Measurements from ENCODE around the gene ARID1B.

Gene ARID1B

DNA sequence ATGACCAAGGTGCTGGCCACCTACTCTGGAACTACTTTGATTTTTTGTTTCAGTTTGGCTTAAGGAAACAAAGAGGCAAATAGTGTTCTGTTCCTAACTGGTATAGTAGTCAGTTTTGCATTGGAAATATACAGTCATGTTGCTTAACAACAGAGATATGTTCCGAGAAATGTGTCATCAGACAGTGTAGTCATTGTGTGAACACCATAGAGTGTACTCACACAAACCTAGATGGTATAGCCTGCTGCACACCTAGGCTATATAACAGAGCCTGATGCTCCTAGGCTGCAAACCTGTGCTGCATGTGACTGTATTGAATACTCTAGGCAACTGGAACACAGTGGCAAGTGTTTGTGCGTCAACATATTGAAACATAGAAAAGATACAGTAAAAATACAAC lies 80.4 kb downstream of the ARID1B start:
- DNase-seq = no peak

DNA sequence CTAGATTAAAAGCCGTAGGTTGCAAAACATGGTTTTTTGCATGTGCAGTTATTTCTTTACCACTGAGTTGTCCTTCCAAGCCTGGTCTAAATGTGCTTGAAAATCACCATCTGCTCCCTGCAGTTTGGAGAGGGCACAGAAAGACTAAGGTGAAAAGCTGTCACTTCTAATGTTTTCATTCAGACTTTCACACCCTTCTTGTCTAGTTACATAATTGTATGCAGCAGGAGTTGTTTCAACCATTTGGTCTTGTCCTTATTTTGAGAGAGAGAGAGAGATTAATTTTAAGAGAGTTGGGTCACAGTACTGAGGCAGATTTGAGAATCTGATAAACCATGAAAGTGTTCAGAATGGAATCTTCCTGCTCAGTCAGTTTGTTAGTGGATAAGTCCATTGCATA lies 82.5 kb downstream of the ARID1B start:
- no peak for DNase-seq

DNA sequence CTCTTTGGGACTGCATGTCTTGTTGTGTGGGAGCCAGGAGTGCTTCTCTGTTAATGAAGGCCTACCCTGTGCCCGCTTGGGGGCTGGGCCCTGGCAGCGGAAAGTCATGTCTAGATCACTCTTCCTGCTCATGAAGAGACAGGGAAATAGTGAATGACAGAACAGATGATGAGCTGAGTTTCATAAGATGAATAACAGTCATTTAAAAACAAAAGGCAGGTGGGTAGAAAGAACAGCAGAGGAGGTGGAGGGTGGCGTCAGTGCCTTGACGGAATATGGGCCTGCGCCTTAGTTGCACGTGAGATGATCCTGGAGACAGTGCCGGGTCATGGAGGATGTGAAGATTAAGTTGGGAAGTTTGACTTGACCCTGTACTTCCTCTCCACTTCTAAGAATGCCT lies 85.5 kb downstream of the ARID1B start:
- DNase-seq = no peak

DNA sequence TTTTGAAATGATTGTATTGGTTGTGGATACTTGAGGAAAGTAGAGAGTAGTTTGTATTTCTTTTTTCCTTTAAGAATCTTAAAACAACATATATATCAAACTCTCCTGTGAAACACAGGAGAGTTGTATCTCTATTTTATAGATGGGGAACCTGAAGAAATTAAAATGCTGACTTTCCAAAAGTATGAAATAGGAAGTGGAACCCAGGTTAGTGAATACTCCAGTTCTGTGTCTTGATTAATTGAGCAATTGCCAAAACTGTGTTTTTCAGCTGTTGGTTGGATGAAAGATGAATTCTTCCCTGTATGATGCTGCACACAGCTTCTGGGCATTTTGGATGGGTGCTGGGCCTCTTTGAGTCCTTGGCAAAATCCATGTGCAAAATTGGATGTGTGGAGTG lies 86.3 kb downstream of the ARID1B start:
- DNase-seq = no peak

DNA sequence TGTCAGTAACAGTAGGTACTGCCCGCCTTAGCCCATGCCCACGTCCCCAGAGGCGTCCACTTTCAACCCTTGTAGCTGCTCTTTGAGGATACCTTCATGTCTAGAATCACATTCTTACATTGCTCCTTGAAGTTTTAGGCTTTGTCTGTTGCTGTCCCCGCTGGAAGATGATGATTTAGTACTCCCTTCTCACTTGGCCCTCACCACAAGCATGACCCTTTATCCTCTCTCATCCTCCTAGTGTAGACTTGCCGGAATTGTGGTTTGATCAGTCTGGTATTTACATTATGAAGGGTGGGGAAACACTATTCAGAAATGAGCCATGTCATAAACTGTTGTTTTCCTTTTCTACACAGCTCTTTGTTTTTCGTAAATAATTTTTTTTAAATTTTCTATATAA lies 87.4 kb downstream of the ARID1B start:
- no peak for DNase-seq

DNA sequence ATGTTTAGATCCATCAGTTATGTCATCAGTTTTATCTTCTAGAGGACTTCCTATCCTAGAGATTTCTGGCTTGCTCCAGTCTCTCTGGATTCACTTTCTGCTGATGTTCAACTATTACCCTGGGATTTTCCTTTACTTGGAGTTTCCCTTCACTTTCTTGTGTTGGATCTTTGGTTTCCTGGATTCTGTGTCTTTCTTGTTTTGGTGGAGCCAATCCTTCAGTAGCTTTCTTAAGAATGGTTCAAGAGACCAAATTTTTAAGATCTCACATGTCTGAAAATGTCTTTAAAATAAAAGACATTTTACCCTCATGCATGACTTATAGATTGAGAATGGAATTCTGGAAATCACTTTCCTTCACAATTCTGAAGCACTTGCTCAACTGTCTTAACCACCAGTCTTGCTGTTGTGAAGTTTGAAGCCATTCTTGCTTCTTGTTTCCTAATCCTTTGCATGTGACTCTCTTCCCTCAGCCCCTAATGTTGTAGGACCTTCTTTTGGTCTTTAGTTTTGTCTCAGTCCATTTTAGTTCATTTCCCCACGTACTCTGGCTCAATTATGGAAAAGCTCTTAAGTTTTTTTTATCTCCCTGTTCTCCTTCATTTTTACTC lies 87.9 kb downstream of the ARID1B start:
- DNase-seq = no peak

DNA sequence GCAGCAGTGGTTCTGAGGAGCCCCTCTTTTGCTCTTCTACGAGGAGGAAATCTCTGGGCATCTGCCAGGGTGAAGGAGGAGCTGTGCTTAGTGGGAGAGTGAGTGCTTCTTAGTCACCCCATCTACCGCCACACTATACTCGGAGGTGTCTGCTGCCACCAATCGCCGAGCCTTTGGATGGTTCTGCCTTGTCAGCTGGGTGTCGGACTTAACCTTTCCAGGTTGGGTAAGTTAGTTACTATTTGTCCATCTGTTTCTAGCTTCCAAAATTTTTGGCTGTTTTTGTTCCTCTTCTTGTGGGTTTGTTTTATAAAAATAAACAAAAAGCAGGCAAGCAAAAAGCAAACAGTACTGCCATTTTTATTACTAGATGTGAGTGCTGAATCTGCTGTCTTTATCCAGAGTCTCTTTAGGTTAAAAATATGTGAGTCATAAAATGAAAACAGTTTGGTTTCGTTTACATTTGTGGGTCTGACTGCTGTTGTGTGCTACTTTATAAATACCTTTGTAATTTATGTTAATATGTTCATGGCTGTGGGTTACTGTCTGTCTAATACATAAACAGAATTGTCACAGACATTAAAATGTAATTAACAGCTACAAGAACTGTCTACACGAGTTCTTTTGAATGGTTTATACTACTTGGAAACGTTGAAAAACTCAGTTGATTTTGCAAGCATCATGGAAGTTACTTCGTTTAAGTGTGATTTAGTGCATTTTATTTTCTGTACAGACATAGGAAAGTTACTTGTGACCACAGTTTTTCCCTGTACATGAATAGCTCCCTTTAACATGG lies 89.2 kb downstream of the ARID1B start:
- DNase-seq = no peak

DNA sequence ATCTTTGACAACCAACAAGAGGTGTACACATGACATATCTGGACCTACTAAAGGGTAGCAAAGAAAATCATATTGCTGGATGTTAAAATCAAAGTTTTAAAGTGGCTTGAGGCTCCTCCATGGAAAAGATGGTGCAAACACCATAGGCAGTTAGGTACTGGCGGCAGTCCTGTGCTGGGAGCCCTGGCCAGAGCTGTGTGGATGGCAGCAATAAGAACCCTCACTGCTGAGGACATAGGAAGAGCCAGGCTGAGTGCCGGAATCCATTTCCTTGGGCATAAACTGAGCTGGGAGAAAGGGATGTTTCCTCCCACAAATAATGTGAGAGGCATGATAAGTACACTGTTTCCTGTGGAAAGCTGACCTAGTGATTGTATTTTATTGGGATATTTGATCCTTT lies 89.9 kb downstream of the ARID1B start:
- no peak for DNase-seq

DNA sequence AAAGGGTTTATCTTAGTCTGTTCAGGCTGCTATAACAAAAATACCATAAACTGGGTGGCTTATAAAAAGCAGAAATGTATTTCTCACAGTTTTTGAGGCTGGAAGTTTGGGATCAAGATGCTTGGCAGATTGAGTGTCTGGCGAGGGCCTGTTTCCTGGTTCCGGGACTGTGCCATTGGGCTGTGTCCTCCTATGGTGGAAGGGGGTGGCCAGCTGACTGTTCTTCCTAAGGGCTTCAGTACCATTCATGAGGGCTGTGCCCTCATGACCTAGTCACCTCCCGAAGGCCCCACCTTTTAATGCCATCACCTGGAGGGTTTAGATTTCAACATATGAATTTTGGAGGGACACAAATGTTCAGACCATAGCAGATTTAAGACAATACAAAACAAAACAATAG lies 91.2 kb downstream of the ARID1B start:
- DNase-seq = no peak

DNA sequence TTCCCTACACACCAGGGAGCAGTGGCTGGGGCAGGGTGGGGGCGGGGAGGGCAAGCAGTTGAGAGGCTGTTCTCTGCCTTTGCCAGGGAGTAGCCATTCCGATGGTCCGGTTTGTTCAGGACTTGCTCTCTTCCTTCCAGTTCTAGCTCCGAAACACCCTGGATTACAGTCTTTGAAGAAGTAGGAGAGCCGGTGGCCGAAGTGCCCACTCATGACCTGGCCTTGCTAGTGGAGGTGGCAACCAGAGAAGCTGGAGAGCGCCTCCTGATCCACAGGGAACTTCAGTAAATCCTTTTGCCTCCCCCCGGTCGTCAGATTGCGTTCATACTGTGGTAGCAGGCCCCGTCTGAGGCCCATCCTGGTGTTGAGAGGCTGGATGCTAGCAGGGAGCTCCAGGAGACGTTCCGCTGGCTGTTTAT lies 92.8 kb downstream of the ARID1B start:
- DNase-seq = no peak

DNA sequence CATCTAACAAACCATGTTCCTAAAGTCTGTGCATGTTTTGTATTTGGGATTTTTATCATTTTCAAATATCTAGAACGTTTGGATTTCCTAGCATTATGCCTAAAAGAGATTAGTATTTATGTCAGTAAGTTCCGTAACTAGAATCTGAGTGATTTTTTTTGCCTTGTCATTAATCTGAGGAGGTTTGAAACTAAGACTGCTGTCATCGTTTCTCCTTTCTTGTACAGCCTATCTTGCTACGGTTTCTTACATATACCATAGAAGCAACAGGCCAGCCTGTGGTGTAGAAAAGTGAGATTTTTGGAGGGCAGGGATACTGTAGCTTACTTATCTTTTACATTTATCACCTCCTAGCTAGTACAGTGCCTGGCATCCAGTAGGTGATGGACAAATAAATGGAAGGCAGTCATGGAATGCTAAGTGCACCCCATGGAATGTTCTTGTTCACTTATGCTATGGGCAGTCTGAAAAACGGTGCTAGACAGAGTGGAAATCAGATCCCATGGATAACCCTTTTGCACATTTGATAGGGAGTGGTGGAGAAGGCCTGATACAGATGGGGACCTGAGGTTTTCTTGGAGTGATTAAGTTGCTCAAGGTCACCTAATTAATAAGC lies 93.9 kb downstream of the ARID1B start:
- no peak for DNase-seq

DNA sequence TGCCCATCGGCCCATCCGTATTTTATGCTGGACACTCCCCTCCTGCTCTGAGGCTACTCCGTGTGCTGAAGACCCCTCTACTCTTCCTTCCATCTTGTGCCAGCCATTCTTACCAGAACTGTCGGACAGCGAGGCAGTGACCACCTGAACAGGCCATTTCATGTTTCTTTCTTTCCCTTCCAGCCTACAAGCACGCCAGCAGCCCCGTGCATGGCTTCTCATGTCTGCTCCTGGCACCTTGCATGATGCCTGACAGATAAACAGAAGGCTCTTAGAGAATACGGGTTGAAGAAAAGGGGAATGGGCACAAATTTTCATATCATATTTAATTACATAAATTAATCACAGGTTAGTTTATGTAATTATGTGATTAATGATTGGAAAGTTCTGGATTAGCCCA lies 95.7 kb downstream of the ARID1B start:
- DNase-seq = no peak

DNA sequence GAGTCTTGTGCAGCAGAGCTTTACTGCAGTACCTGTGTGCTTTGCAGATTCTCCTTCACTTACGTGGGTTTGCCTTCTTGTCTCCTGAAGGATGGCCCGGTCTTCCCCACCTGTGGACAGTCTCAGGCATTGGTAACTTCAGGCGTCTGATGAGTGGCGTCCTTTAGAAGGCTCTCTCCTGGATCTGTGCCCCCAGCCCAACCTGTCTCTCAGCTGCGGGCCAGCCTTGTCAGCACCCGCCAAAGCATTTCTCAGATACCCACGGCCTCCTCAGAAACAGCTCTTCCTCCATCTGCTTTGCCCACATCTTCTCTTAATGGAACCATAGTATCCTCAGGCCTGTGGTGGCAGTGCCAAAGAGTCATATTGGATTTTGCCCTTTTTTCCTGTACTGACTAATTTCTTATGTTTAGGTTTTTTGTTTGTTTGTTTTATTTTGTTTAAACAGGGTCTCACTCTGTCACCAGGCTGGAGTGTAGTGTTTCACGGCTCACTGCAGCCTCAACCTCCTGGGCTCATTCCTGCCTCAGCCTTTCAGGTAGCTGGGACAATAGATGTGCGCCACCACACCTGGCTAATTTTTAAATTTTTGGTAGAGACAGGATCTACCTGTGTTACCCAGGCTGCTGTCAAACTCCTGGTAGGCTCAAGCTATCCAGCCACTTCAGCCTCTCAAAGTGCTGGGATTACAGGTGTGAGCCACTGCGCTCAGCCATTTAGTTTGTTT lies 96.6 kb downstream of the ARID1B start:
- DNase-seq = no peak

DNA sequence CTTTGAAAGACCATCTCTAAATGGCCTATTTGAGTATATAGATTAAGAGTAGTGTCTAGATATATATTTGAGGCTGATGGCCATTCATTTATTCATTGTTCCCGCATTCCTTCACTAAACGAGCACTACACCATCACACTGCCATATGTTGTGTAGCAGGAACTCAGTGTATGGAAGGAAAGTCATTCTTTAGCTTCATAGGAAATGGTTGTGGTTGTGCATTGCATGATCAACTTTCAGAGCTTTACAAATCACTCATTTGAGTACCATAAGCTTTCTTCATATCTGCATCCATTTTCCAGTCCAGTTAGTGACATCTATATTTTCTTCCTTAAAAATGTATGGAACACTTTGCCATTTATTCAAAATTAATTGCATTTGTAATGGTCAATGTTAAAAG lies 97.9 kb downstream of the ARID1B start:
- no peak for DNase-seq

DNA sequence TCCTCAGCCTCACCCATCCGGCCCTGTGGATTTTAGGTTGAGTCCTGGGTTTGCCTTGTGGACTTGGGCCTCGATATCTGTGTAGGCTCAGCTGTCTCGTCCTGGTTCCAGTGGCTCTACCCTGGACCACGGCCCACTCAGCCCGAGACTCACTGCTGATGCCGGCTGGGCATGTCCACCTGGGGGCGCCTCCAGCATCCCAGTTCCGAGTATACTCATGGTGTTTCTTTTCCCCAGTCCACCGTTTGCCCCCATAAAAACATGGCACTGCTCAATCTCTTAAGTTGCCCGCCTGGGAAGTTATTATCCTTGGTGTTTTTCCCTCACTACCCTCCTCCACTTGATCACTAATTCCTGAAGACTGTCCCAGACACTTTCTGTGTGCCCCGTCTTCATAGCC lies 99.1 kb downstream of the ARID1B start:
- DNase-seq = no peak

DNA sequence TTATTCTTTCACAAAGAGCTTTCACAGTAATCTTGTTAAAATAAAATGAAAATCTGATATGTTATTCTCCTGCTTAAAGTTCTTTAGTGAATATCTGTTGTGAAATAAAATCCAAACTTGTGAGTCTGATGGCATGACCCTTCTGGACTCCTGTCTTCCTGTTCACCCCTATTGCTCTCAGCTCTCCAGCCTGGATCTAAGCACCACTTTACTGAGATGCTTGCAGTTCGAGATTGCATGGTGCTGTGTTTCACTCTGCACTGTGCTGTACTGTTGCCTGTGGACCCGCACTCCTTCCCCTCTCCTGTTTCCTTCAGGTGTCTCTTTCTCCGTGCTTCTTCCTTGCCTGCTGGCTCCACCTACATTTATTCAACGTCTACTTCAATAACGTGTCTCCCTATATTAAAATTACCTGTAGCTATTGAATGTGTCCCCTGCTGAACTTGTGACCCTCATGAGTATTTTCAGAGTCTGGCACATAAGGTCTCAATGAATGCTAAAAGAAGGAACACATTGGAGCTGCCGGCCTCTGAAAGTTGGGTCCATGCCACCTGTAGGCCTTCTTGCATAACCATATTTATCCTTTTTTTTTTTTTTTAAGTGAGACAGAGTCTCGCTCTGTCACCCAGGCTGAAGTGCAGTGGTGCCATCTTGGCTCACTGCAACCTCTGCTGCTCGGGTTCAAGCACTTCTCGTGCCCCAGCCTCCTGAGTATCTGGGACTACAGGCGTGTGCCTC lies 100.1 kb downstream of the ARID1B start:
- no peak for DNase-seq

DNA sequence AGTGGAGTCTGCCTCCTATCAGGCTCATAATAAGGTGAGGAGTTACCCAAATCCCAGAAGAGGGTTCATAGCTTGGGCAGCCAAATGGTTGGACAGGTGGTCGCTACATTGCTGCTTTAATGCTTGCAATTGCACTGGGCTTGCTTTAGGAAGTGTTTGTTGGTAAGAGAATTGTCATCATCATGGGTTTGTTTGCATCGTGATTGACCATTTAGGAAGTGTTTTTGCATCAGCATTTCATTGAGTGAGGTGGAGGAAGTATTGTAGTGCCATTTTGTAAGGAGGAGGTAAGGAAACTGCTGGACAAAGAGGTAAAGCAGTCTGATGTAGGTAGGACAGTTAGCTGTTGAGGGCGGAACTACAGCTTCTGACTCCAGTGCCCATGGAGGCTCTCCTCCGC lies 101.5 kb downstream of the ARID1B start:
- DNase-seq = no peak

DNA sequence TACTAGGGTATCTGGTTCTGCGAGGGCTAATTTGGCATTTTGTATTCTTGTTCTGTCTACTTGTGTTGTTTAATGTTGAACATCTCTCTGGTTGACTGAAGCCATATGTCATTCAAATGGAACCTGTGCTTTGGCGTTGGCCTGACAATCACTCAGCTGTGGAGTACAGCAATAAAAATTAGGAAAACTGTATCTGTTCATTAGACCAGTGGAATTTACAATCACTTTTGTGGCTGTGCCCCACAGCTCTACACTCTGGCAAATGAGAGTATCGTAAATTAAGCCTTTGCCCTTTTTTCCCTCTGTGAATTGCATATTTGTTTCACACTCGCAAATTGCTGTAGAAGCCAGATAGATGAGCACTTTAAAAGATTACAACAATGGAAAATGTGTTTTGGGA lies 102.0 kb downstream of the ARID1B start:
- no peak for DNase-seq

DNA sequence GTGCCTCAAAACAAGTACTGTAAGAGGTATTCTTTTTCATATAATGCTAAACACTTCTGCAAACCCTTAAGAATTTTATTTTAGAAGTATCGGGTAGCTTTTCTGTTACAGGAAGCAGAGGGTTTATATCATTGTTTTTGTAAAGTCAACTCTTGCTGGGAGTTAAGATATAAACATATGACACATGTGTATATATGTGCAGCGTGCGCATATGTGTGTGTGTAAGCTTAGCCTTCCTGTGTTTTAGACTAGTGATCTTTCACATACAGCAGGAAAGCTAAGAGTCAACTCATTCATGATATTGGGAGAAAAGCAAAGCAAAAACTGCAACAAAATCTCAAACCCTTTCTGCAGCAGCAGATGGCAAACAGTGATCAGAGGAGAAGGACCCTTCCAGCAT lies 102.4 kb downstream of the ARID1B start:
- no peak for DNase-seq

DNA sequence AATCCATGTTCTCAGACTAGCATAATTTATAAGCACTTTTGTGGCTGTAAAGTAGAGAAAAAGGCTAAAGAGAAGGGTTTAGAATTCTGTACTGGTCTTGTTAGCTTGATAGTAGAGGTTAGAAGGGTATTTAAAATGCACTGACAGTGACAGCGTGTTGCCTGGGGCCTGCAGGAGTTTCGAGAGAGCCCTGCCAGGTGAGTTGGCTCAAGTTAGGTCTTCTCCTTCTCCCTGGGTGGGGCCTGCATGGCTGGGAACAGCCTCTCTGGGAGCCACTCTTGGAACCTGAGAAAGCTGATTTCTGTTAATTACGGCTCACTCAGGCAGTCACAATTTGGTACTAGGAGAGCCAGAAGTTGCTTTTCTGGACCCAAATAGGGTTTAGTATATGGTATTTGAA lies 103.7 kb downstream of the ARID1B start:
- DNase-seq = no peak

DNA sequence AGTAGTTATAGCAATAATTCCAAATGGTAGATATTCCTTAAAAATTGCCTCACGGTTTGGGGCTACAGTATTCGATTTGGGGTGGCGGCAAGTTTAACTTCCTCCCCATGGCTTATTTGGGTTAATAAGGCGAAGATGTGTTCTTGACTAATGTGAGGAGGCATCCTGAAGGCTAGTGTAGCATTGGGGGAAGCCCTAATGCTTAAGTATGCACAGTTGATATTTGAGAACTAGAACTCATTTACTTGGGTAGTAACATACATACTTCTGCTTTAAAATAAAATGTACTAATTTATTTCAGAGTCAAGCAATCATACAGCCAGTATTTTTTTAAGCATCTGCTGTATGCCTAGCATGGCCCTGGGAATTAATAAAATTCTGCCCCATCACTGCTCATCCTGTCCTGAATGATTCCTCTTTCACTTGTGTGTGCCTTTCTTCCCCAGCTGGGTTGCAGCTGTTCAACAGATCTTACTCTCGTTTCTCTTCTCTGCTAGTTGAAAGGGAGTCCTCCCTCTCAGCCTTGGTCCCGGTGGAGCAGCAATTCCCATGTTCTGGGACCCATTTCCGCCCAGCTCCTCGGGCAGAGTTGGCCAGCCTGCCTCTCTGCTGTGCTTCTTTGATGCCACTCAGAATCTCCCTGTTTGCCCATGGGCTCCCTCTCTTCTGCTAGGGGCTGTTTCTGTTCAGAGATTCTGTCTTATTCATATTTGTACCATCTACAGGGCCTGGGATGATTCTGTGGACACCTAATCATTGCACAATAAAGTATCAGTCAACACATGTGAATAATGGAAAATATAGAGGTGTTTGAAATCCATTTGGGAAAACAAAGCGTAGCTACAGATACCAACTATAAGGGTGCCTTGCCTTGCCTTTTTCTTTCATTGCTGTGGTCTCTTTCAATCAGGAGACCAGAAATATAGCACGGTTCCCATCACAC lies 104.8 kb downstream of the ARID1B start:
- no peak for DNase-seq
